NOMO-1 treated with dmso at 0.1 percent for 144 hours (cell line): ENCODE results near the gene NRIP1.
"Not testable (repeated sequence)": the region's sequence is repeated elsewhere in the genome, so short reads cannot be mapped to it uniquely, and the experiment has no call there.

Experiments
- DNase-seq: peaks from one replicate; lab custom pipeline; 2025; ENCODE audit not compliant: unreplicated experiment; lab: John Stamatoyannopoulos, UW

NRIP1 gene

DNA sequence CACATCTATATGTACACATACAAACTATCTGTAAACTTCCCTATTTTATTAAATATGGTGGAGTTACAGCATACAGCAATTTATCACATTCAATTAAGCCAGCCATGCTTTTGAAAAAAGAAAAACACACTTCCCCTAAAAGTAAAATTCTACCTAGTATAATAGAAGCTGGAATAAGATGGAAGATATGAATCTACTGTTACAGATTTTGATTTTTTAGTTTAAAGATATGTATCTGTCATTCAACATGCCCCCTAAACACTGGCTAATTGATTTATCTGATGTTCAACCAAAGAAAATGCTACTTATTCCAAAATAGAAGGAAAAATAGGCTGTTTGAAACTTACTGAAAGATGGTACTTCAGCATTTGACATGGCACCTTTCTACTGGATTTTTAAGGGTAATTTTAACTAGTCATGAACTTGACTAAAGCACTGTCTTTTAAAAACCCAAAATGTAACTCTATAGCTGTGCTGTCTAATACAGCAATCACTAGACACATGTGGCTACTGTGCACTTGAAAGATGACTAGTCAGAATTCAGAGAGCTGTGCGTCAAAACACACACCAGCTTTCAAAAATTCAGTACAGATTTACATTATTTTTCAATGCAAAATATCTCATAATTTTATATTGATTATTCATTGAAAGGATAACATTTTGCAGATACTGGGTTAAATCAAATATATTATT lies 25.0 kb downstream of the NRIP1 start:
- DNase-seq = no peak

DNA sequence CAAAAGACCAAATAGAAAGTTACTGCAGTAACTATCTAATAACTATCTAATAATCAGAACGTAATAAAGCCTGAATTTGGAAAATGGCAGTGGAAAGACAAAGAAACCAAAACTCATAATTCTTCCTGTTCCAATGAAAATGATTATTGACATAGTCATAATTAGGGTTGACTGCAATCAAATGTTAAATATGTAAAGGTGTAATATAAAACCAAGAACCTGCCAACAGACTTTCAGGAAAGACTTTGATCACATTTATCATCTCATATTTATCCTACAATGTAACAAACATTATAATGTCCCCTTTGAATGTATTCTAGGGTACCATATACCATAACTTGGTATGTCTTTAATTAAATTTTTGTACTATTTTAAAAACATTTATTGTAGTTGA lies 26.9 kb downstream of the NRIP1 start:
- no peak for DNase-seq

DNA sequence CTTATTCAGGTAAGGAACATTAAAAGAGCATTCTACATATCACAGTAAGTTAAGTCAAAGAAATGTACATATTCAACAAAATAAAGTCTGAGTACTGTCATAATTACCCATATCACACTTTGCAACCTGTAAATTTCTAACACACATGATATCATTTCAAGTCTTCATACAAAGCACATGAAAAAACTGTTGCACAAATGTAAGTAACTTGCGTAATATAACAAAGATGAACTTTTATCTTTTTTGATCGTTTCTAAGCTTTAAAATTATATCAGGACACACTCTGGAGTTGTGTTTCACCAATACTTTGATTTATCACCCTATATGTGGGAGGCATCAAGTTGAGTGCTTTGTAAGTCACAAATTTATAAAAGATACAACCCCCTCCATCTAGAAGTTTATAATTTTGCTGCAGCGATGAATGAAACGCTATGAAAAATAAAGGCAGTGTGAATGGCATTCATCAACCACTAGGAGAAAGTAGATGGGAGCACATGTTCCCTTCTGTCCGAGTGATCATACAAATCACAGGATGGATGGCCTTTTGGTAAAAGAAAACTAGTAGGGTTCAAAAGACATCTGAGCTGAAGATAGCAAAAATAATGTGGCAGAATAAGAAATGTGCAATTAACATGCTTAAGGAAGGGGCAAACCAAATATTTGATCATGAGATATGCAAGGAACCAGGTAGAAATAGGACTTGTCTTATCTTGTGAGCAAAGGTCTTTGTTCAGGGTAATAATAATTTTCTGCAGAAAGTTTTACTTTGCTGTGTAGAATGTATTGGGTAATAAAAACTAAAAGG lies 27.5 kb downstream of the NRIP1 start:
- DNase-seq = no peak

DNA sequence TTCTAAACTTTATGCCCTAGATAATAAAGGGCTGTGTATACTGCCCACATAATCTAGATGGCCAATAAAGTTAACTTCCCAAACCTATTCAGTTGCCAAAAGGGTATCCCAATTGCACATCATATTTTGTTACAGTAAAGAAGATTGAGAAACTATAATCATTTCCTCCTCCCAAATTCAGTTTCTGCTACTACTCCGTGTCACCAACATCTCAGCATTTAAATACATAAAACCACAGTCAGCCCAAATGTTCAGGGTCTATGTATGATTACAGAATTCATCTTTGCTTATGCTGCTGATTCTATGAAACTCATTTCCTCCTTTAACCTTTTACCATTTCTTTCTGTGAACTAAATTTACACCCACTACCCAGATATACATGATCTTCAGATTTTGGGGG lies 28.6 kb downstream of the NRIP1 start:
- DNase-seq = no peak

DNA sequence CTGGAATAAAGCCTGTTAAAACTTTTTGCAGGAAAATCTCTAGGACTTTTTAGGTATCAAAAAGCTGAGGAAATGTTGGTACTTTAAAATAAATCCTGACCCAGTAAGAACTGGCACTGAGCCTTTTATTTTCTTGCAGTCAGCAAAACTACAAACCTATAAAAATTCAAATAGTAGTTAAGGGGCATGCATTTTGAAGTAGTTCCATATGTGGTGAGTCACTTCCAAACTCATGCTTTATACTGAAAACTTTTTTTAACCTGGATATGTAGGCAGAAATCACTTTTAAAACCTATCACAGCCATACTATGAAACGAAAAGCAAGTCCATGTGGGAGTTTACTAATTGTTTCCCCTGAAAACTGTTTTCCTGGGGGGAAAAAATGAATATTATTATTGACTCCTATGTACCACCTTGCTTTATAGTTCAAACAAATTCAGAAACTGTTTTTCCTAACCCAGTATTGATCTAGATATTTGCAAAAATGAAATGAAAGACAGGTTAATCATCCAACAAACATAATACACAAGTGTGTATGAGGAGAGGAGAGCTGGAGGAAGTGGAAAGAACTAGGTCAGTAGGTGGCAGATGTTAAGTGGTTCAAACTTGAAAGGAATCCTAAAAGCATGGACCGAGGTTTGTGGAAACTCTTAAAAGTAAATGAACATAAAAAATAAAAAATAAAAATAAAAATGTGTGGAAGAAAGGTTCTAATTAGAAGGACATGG lies 30.5 kb downstream of the NRIP1 start:
- DNase-seq = no peak

DNA sequence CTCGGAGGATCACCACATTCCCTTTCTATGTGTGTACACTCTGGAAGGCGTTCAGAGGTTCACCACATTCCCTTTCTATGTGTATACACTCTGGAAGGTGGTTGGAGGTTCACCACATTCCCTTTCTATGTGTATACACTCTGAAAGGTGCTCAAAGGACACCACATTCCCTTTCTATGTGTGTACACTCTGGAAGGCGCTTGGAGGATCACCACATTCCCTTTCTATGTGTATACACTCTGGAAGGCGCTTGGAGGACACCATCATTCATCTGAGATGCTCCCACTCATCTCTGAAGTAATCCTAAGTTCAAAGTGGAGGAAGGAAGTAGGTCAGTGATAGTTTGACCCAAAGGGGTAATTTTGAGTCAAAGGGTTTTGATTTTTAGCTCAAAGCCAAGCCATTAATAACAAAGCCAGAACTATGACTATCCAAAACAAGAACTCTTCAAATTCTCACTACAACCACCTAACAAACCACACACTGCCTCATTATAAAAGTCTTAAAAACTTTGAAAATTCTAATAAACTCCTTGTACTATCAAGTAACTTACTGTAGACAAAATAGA lies 32.9 kb downstream of the NRIP1 start:
- DNase-seq = no peak

DNA sequence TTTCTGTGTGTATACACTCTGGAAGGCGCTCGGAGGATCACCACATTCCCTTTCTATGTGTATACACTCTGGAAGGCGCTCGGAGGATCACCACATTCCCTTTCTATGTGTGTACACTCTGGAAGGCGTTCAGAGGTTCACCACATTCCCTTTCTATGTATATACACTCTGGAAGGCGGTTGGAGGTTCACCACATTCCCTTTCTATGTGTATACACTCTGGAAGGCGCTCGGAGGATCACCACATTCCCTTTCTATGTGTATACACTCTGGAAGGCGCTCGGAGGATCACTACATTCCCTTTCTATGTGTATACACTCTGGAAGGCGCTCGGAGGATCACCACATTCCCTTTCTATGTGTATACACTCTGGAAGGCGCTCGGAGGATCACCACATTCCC lies 33.4 kb downstream of the NRIP1 start:
- DNase-seq = not testable (repeated sequence)

DNA sequence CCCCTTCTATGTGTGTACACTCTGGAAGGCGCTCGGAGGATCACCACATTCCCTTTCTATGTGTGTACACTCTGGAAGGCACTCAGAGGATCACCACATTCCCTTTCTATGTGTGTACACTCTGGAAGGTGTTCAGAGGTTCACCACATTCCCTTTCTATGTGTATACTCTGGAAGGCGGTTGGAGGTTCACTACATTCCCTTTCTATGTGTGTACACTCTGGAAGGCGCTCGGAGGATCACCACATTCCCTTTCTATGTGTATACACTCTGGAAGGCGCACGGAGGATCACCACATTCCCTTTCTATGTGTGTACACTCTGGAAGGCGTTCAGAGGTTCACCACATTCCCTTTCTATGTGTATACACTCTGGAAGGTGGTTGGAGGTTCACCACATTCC lies 33.9 kb downstream of the NRIP1 start:
- not testable (repeated sequence) for DNase-seq

DNA sequence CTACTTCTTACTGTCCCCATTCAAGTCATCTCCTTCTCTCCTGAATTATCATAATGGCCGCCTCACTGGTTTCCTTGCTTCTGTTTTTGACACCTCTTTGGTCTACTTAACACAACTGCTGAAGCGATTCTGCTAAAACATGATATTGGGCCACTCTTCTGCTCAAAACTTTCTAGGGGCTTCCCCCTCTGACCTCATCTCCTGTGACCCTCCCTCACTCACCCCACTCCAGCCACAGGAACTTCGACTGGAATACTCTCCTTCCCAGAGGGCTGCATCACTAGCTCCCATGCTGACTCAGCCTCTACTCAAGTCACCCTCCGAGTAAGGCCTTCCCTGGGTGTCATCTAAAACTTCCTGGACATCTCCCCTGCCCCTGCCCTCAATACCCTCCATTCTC lies 35.7 kb downstream of the NRIP1 start:
- no peak for DNase-seq

DNA sequence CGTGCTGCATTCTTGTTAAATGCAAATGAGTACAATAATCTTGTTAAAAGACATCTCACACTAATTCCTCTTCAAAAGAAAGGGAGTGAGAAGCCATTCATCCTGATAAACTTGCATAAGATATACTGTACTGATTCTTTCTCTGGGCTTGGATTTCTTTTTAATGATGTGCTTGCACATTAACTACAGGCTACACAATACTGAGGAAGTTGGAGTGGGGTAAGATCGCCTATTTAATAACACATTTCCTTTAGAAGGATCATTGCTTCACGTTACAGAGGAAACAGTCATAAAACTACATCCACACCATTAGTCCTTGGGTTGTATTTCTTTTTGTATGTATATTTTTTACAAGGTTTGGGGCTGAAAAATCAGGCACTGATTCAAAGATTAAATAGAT lies 36.6 kb downstream of the NRIP1 start:
- DNase-seq = peak; percentile 69

DNA sequence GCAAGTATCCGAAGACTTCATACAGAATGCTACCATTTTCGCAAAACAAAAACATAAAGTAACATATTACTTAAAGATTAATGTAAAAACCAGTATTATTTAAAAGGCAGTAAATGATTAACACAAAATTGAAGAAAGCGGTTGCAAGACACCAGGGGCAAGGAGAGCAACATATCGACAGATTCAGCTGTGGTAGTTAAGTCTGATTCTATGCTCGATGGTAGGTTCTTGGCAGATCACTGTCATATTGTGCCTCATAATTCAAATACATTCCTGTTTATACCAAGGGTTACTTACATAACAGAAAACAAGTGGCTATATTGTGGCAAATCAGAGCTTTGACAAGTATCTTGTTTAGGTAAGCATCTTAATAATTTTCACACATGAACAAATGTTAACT lies 37.7 kb downstream of the NRIP1 start:
- no peak for DNase-seq

DNA sequence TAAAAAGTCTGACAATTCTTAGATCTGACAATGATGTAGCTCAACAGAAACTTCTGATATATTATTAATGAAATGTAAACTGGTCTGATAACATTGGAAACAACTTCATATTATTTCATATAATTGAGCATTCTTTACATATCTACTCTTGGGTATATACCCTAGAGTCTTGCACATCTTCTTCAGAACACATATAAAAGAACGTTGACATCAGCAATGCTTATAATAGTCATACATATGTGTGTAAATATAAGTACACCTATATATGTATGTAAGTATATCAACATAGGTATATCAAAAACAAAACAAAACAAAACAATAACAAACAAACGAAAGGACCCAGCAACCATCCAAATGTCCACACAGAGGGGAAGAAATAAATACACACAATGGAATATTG lies 38.4 kb downstream of the NRIP1 start:
- no peak for DNase-seq

DNA sequence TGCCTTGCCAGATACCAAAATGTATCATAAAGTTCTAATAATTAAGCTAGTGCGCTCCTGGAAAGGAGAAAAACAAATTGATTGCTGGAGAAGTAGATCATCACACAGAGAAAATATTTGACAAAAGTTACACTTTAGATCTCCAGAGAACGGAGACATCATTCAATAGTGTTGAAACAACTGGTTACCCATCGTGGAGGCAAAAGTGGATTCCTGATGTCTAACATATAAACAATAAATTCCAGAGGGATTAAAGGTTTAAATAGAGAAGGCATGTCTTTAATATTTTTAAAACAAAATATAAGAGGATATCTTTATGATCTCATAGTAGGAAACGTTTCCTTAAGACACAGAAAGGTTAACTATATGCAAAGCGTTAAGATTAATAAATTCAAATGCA lies 41.0 kb downstream of the NRIP1 start:
- DNase-seq = no peak

DNA sequence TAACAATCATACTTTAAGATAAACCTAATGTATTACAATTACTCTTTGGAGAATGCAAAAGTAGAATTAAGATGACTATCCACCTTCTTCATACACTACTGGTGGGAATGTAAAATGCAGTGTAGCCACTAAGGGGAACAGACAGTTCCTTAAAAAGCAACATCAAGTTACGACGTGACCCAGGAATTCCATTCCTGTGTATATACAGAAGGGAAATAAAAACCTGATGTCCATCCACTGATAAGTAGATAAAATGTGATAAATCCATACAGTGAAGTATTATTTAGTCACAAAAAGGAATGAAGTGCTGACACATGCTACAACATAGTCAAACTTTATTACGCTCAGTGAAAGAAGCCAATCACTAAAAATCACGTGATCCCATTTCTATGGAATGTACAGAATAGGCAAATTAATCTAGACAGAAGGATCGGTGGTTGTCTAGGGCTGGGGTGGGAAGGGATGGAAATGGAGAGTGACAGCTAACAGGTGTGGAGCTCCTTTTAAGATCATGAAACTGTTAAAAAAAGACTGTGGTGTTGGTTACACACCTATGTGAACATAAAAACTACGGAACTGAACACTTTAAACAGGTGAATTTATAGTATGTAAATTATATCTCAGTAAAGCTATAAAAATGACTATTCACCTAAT lies 42.1 kb downstream of the NRIP1 start:
- DNase-seq = no peak

DNA sequence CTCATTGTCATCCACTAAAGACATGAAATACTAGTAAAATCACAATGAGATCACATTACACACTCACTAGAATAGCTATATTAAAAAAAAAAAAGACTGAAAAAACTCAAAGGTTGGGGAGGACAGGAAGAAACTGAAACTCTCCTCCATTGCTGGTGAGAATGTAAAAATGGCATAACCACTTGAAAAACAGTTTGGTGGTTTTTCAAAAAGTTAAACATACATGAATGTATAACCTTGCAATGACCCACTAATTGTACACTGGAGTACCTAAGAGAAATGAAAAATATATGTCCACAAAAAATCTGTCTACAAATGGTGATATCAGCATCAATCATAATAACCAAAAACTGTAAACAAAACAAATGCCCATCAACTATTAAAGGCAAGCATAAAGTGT lies 44.0 kb downstream of the NRIP1 start:
- no peak for DNase-seq

DNA sequence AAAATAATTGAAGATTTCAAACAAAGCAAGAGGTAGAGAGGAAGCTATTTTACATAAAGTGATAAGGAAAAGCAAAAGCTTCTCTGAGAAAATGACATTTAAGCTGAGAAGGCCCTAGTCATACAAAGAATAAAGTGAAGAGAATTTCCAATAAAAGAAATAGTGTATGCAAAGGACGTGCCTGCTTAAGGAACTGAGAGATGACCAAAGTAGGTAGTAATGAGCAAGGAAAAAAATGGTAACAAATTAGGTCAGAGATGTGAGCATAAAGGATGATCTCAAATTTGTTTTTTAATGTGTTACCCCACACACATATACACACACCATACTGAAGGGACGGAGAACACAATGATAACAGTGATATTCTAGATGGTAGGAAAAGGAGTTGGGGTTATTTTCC lies 46.4 kb downstream of the NRIP1 start:
- no peak for DNase-seq

DNA sequence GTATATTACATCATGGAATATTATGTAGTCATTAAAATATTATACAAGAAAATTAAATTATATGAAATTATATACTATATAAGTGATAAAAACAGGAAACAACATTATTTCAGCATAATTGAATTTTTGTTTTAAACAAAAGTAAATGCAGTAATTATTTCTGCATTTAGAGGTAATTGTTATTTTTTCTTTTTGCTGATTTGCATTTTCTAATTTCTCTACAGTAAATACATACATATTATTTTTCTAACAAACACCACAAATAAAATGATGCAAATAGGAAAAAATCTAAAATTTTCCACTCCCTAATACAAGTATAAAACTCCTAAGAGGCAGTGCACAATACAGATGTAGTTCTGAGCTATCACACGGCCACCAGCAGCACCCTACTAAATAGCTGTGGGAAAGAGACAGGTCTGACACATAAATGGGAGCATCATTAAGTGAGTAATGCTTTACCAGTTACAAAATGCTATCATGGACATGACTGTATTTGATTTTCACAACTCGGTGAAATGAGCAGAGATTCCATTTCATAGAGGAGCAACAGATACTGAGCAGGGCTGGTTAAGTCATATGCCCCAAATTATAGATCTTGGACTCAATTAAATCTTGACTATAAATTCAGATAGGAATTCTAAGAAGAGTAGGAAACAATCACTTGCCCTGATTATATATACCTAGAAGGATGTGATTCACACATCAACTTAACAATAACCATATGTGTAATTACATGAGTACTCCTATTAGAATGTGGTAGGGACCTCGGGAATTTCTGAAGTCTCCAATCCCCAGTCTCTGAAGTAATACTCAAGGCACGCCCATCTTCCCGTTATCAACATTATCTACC lies 49.0 kb downstream of the NRIP1 start:
- no peak for DNase-seq

DNA sequence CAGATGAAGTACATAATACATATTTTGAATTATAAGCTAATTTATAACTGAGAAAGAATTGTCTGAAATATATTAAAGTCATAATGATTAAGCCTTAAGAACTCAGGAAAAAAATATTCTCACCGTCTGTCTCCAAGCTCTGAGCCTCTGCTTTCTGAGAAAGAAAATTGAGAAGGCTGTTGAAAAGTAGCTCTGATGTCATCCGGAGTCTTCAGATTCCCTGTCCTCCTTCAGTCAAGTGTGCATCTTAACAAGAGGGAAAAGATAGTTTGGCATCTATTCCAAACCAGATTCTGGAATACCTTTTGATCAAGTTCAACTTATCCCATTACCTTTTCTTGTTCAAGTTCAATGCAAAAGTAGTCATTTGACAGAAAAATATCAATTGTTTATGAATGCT lies 50.6 kb downstream of the NRIP1 start:
- no peak for DNase-seq

DNA sequence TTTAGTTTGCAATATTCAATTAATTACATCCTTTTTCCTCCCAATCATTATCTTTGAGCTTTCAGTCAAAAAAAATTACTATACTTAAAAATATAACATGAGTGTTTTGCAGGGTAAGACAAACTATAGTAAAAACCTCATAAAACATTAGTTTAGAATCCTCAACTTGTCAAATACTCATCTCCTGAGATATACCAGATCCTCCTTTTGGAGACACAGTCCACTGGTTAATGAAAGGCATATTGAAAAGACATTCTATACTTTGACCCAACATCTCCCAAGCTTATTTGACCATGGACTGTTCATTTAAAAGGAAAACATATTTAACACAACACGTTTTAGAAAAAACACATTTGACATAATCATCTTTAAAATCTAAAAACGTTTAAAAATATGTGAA lies 52.8 kb downstream of the NRIP1 start:
- DNase-seq = no peak

DNA sequence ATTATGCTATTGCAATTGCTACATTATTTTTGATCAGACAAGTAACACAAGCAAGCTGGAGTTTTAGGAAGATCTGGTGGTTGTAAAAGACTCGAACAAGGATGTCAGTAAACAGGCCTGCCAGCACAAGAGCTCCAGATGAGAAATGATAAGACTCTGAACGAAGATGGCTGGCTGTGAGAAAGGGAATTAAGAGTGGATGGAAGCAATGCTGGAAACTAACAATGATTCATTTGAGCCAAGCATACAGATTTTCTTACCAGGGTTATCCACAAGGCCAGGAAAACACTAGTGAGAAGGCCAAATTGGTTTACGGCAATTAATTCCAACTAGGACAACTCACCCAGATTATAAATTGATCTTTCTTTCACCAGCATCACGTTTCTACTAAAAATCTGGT lies 54.2 kb downstream of the NRIP1 start:
- DNase-seq = no peak
